ENCODE measurements around the gene DRAP1.

- TF ChIP-seq CTCF (IDR thresholded peaks at IDR 0.05): no peak
- TF ChIP-seq POLR2A (IDR thresholded peaks at IDR 0.05): no peak
Observed at GRCh38 chr11:65964906-65965305, 45.7 kb downstream of the DRAP1 start.

Data from thyroid gland (tissue), 4 donors.